HepG2 (cell line): Measurements from ENCODE around the gene TELO2. TPM values are rescaled to one million over a fixed set of nuclear protein-coding genes. Genes with fewer than 3 reads are reported as not detected.
A peak's percentile ranks its signal among the peaks of the same experiment; 100 is the strongest.

Experiments
- XRCC5 ChIP-seq: fragments of 200-400 bp; formaldehyde crosslinking; optimal IDR thresholded peaks from 2 replicates; pipeline ENCODE3; 2017; ENCODE audit warnings: mild to moderate bottlenecking, low read length
- ZBTB40 ChIP-seq, 2 experiments: fragments of 450-650 bp in 1 of 2; sonication (generic) in 1 of 2; formaldehyde crosslinking in 1 of 2; IDR thresholded peaks; 2 replicates each; pipeline versions ENCODE4 v1.6.1 to v1.8.0; 2016 to 2022; ENCODE audit warnings: antibody characterized with exemption in 1 of 2, mild to moderate bottlenecking in 1 of 2, missing genetic modification reagents in 1 of 2
- ZKSCAN1 ChIP-seq: fragments of 150-350 bp; IDR thresholded peaks from 2 replicates; pipeline ENCODE4 v1.6.1; 2014; ENCODE audit warnings: low read length
- ZNF142 ChIP-seq: sonication (generic); formaldehyde crosslinking; IDR thresholded peaks from 2 replicates; pipeline ENCODE4 v1.4.0; 2020; ENCODE audit warnings: missing genetic modification reagents
- ZNF362 ChIP-seq: sonication (generic); formaldehyde crosslinking; IDR thresholded peaks from 2 replicates; pipeline ENCODE4 v1.4.0; 2020; ENCODE audit warnings: missing genetic modification reagents, mild to moderate bottlenecking, borderline replicate concordance
- ZNF414 ChIP-seq: sonication (generic); formaldehyde crosslinking; IDR thresholded peaks from 2 replicates; pipeline ENCODE4 v1.5.0; 2020; ENCODE audit warnings: missing genetic modification reagents
- ZNF431 ChIP-seq: sonication (generic); formaldehyde crosslinking; IDR thresholded peaks from 2 replicates; pipeline ENCODE4 v1.9.0; 2022; ENCODE audit warnings: missing genetic modification reagents, low read depth, mild to moderate bottlenecking, borderline replicate concordance
- polyA plus RNA-seq, 8 experiments: library from polyadenylated mRNA; depleted of rRNA in 3 of 8; stranded (reverse) in 7 of 8; unstranded in 1 of 8; fragments of >200 nt; fragmentation: Illumina TruSeq in 4 of 8; extraction: Trizol in 4 of 8; gene quantifications; 2 replicates each; pipeline versions ENCODE4 v1.2.1 to v1.2.3, GENCODE V29; 2011 to 2016; ENCODE audit warnings: low read depth in 4 of 8, missing spikeins in 1 of 8, mixed read lengths in 1 of 8; ENCODE audit not compliant: insufficient read depth in 1 of 8
- total RNA-seq, 5 experiments: library from RNA; depleted of rRNA; stranded (reverse); fragments of >200 nt; fragmentation: Illumina TruSeq; extraction: Trizol; gene quantifications; 2 replicates each; pipeline ENCODE4 v1.2.3, GENCODE V29; 2016; ENCODE audit warnings: low read depth in 1 of 5

The TELO2 gene
- total and polyA plus RNA-seq, 2 of the 13 experiments (the other 11 are each of a cell fraction or from before 2014, with no cell fraction given) = 10.1 to 17.9 TPM

- TF ChIP-seq ZBTB40 (IDR thresholded peaks at IDR 0.05) (no peak), ZBTB40 (CRISPR knock-in tag; IDR thresholded peaks at IDR 0.05) (no peak), ZNF431 (CRISPR knock-in tag) (no peak), XRCC5 (peak; percentile 20), ZNF142 (CRISPR knock-in tag) (no peak), ZNF362 (CRISPR knock-in tag) (no peak), ZNF414 (CRISPR knock-in tag) (0 out of 2 replicates have a peak, but pooled peaks have one; percentile 32), ZKSCAN1 (no peak)
Observed at GRCh38 chr16:1494129-1494640, 1.0 kb downstream of the TELO2 start (continued).
